ENCODE measurements around the gene KIF23. TPM values are rescaled to one million over a fixed set of nuclear protein-coding genes. Genes with fewer than 3 reads are reported as not detected.

Gene KIF23
- polyA plus RNA-seq, 3 donors, result 1.5 to 8.1 (median 1.8) TPM

GRCh38 chr15:69480932-69481331 is 66.8 kb downstream of the KIF23 start:
- no peaks in the 10 kb centered on the region for H3K27me3 ChIP-seq (ENCODE audit: control insufficient read depth in 2 of 2, insufficient read depth in 2 of 2, low read length in 2 of 2)
- Mint-ChIP-seq H3K36me3 (no peaks in the 10 kb centered on the region), H3K9me3 (peaks cover 5 to 11% (median 8%) of the 10 kb centered on the region in 7 donors), H3K27me3 (ENCODE audit: low read depth in 3 of 3) (peaks cover 0 to 7% (median 5%) of the 10 kb centered on the region in 3 donors), H3K27ac (peak overlapping the region in 1 of 7 donors; percentile 57), H3K4me1 (peaks cover 11% of the 10 kb centered on the region), H3K4me3 (no peak overlapping the region)
- H2AFZ ChIP-seq (ENCODE audit: insufficient read depth, low read depth, low read length, poor library complexity, severe bottlenecking), result no peak overlapping the region
- no peak overlapping the region for H3K27ac ChIP-seq (ENCODE audit: low read depth in 1 of 2, low read length in 2 of 2)
- H3K9ac ChIP-seq (ENCODE audit: insufficient read depth, low read length, poor library complexity, severe bottlenecking), result no peak overlapping the region
- 20% methylated on average over 2 of the region's 3 CpGs for WGBS (ENCODE audit: insufficient coverage)
- no peak overlapping the region for H3K4me3 ChIP-seq (replicated peaks in 1 of 3; ENCODE audit: low read depth in 2 of 3, low read length in 3 of 3)
- H3K9me3 ChIP-seq (replicated peaks in 1 of 2; ENCODE audit: control insufficient read depth in 1 of 2, insufficient read depth in 1 of 2, low read length in 2 of 2), result peaks cover 5 to 6% of the 10 kb centered on the region in 2 donors
- H3K4me1 ChIP-seq (ENCODE audit: control insufficient read depth in 1 of 2, insufficient read depth in 2 of 2, low read length in 2 of 2), result no peaks in the 10 kb centered on the region
- no peak overlapping the region for H3K4me2 ChIP-seq (replicated peaks; ENCODE audit: extremely low read depth, low read length, poor library complexity, severe bottlenecking)
- no peaks in the 10 kb centered on the region for H3K36me3 ChIP-seq (replicated peaks in 1 of 2; ENCODE audit: control insufficient read depth in 1 of 2, insufficient read depth in 2 of 2, low read length in 2 of 2)
- H4K20me1 ChIP-seq (ENCODE audit: insufficient read depth, low read length), result no peaks in the 10 kb centered on the region
- no peaks in the 10 kb centered on the region for H3K79me2 ChIP-seq (ENCODE audit: insufficient read depth, low read length)
- intact Hi-C loops (cut with micrococcal nuclease), result no loop called here
- TF ChIP-seq CTCF (IDR thresholded peaks at IDR 0.05), result no peak
- DNase-seq, result peak in 2 of 3 donors; percentile 7 to 26

GRCh38 chr15:69482686-69483256 is 68.6 kb downstream of the KIF23 start:
- Mint-ChIP-seq H3K9me3 (peaks cover 5 to 13% (median 8%) of the 10 kb centered on the region in 7 donors), H3K4me1 (peaks cover 11% of the 10 kb centered on the region), H3K27ac (no peak overlapping the region), H3K27me3 (ENCODE audit: low read depth in 3 of 3) (peaks cover 0 to 7% (median 5%) of the 10 kb centered on the region in 3 donors), H3K36me3 (no peaks in the 10 kb centered on the region), H3K4me3 (no peak overlapping the region)
- WGBS (ENCODE audit: insufficient coverage), result 96% methylated on average over 3 of the region's 4 CpGs
- Histone ChIP-seq H4K20me1 (ENCODE audit: insufficient read depth, low read length) (no peaks in the 10 kb centered on the region), H3K9ac (ENCODE audit: insufficient read depth, low read length, poor library complexity, severe bottlenecking) (no peak overlapping the region), H3K79me2 (ENCODE audit: insufficient read depth, low read length) (no peaks in the 10 kb centered on the region), H2AFZ (ENCODE audit: insufficient read depth, low read depth, low read length, poor library complexity, severe bottlenecking) (no peak overlapping the region), H3K27me3 (ENCODE audit: control insufficient read depth in 2 of 2, insufficient read depth in 2 of 2, low read length in 2 of 2) (no peaks in the 10 kb centered on the region), H3K9me3 (replicated peaks in 1 of 2; ENCODE audit: control insufficient read depth in 1 of 2, insufficient read depth in 1 of 2, low read length in 2 of 2) (peaks cover 6 to 7% of the 10 kb centered on the region in 2 donors), H3K4me3 (replicated peaks in 1 of 3; ENCODE audit: low read depth in 2 of 3, low read length in 3 of 3) (no peak overlapping the region), H3K27ac (ENCODE audit: low read depth in 1 of 2, low read length in 2 of 2) (no peak overlapping the region), H3K4me1 (ENCODE audit: control insufficient read depth in 1 of 2, insufficient read depth in 2 of 2, low read length in 2 of 2) (no peaks in the 10 kb centered on the region), H3K4me2 (replicated peaks; ENCODE audit: extremely low read depth, low read length, poor library complexity, severe bottlenecking) (no peak overlapping the region), H3K36me3 (replicated peaks in 1 of 2; ENCODE audit: control insufficient read depth in 1 of 2, insufficient read depth in 2 of 2, low read length in 2 of 2) (no peaks in the 10 kb centered on the region)
- no peak for TF ChIP-seq CTCF (IDR thresholded peaks at IDR 0.05)
- intact Hi-C loops (cut with micrococcal nuclease), result no loop called here
- no peak for DNase-seq
